ENCODE data around the gene ZNF132. TPM values are rescaled to one million over a fixed set of nuclear protein-coding genes. Genes with fewer than 3 reads are reported as not detected.

The ZNF132 gene
- total RNA-seq, 1 donor from 2014 or later = 8.0 TPM

GRCh38 chr19:58387338-58388174, 52.4 kb downstream of the ZNF132 start:
- DNase-seq (ENCODE audit: low spot score) = no peak

GRCh38 chr19:58386576-58387337, 53.2 kb downstream of the ZNF132 start, which contains the start of gene RPS5:
Gene RPS5 (plus strand): TSS chr19:58387269. CDS start chr19:58388138, 869 bp downstream.
- DNase-seq (ENCODE audit: low spot score) = peak; percentile 98

- DNase-seq (ENCODE audit: low spot score) = no peak
Observed at GRCh38 chr19:58385891-58386575, 53.9 kb downstream of the ZNF132 start.

GRCh38 chr19:58385313-58385890, 54.6 kb downstream of the ZNF132 start:
- no peak for DNase-seq (ENCODE audit: low spot score)

GRCh38 chr19:58382997-58383603, 56.9 kb downstream of the ZNF132 start:
- DNase-seq (ENCODE audit: low spot score) = no peak

Other genes with a start within 250 kb of the ZNF132 start
- 46.4 TPM for gene ZNF544, start 211.2 kb downstream of the ZNF132 start, total RNA-seq
- gene ZNF8, start 161.2 kb downstream of the ZNF132 start, total RNA-seq = 8.6 TPM
- gene ERVK3-1, start 134.8 kb downstream of the ZNF132 start, total RNA-seq = 38.8 TPM
- 3.5 TPM for gene ZSCAN22, start 113.2 kb downstream of the ZNF132 start, total RNA-seq
- 10.7 TPM for gene A1BG, start 86.7 kb downstream of the ZNF132 start, total RNA-seq
- gene ZNF497, start 77.4 kb downstream of the ZNF132 start, total RNA-seq = 1.6 TPM
- 3.6 TPM for gene ZNF837, start 59.1 kb downstream of the ZNF132 start, total RNA-seq
- gene RPS5, start 52.9 kb downstream of the ZNF132 start, total RNA-seq = 1,165 TPM
- gene RNF225, start 44.5 kb downstream of the ZNF132 start, total RNA-seq = 1.8 TPM
- gene ZNF584, start 31.5 kb downstream of the ZNF132 start, total RNA-seq = 11.5 TPM
- 8.1 TPM for gene ZNF324B, start 11.5 kb upstream of the ZNF132 start, total RNA-seq
- 14.7 TPM for gene ZNF324, start 26.9 kb upstream of the ZNF132 start, total RNA-seq
- 18.0 TPM for gene ZNF446, start 36.2 kb upstream of the ZNF132 start, total RNA-seq
- 16.5 TPM for gene SLC27A5, start 71.8 kb upstream of the ZNF132 start, total RNA-seq
- gene ZBTB45, start 79.7 kb upstream of the ZNF132 start, total RNA-seq = 14.9 TPM
- gene TRIM28, start 103.9 kb upstream of the ZNF132 start, total RNA-seq = 329 TPM
- gene CHMP2A, start 115.0 kb upstream of the ZNF132 start, total RNA-seq = 137 TPM
- 60.7 TPM for gene UBE2M, start 118.5 kb upstream of the ZNF132 start, total RNA-seq
- 43.4 TPM for gene MZF1, start 133.2 kb upstream of the ZNF132 start, total RNA-seq